Spinal cord (tissue), 10 donors: ENCODE data around the gene CNOT1. TPM values are rescaled to one million over a fixed set of nuclear protein-coding genes. Genes with fewer than 3 reads are reported as not detected.
"Not testable (repeated sequence)": the region's sequence is repeated elsewhere in the genome, so short reads cannot be mapped to it uniquely, and the experiment has no call there.

ENCODE experiments used
- DNase-seq, 6 donors: peaks; one replicate each; pipeline versions ENCODE4 v3.0.0 to v3.0.0-alpha.2; 2013 to 2015; ENCODE audit warnings: low spot score in 6 of 6, low read depth in 4 of 6
- H3K27ac ChIP-seq: one replicate; pipeline ENCODE4 v1.5.1; 2013; ENCODE audit warnings: low read depth, low read length, control low read depth
- H3K27me3 ChIP-seq: one replicate; pipeline ENCODE4 v1.6.1; 2013; ENCODE audit warnings: low read length; ENCODE audit not compliant: control insufficient read depth, insufficient read depth
- H3K36me3 ChIP-seq: one replicate; pipeline ENCODE4 v1.6.1; 2013; ENCODE audit warnings: low read length; ENCODE audit not compliant: control insufficient read depth, insufficient read depth
- H3K4me1 ChIP-seq: one replicate; pipeline ENCODE4 v1.6.1; 2013; ENCODE audit warnings: low read length; ENCODE audit not compliant: control insufficient read depth, insufficient read depth
- H3K4me3 ChIP-seq: one replicate; pipeline ENCODE4 v1.5.1; 2013; ENCODE audit warnings: low read depth, low read length, control low read depth
- H3K9me3 ChIP-seq: one replicate; pipeline ENCODE4 v1.6.1; 2013; ENCODE audit warnings: low read length; ENCODE audit not compliant: control insufficient read depth, insufficient read depth
- WGBS: methylation state at CpG from one replicate; pipeline ENCODE4 v1.1.5; 2013; ENCODE audit warnings: missing lambda C conversion rate; ENCODE audit not compliant: insufficient coverage; 5-methylcytosine and 5-hydroxymethylcytosine counted together
- polyA plus RNA-seq, 2 donors: library from polyadenylated mRNA; unstranded; fragments of 120-200 nt; gene quantifications; one replicate each; pipeline ENCODE4 v1.2.1, GENCODE V29; 2013; ENCODE audit not compliant: insufficient read length in 2 of 2
- total RNA-seq, 2 donors: library from RNA; depleted of rRNA in 1 of 2; stranded (reverse); fragments of 120-200 nt in 1 of 2; fragments of >200 nt in 1 of 2; gene quantifications; one replicate each; pipeline versions ENCODE4 v1.2.3 to v1.2.4, GENCODE V29; 2013 to 2014
- donor health status: healthy.

Gene CNOT1
- total and polyA plus RNA-seq, 4 donors: 105 to 139 (median 118) TPM

- 90% methylated on average over 2 of the region's 10 CpGs for WGBS
- no peak for DNase-seq
- Histone ChIP-seq H3K9me3 (no peaks in the 10 kb centered on the region), H3K4me1 (no peaks in the 10 kb centered on the region), H3K27me3 (no peaks in the 10 kb centered on the region), H3K27ac (no peak overlapping the region), H3K36me3 (peaks cover 46% of the 10 kb centered on the region), H3K4me3 (no peak overlapping the region)
Observed at GRCh38 chr16:58620396-58620795, 9.2 kb downstream of the CNOT1 start.

DNA sequence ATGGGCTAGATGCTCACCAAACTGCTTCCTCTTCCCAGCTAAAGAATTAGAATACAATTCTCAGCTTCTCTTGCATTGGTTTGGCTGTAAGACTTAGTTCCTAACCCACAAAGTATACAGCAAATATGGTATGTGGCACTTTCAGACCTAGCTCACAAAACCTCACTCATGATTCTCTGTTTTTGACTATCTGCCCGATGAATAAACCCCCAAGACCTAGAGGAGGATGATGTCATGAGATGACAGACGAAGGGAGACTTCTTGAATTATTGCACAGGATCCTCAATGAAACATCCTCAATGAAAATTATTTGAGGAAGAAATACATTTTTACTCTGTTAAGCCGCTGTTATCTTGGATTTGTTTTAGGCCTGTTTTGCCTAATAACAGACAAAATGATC is 14.3 kb downstream of the CNOT1 start:
- Histone ChIP-seq H3K27ac (no peak overlapping the region), H3K36me3 (peaks cover 33% of the 10 kb centered on the region), H3K9me3 (no peaks in the 10 kb centered on the region), H3K4me1 (no peaks in the 10 kb centered on the region), H3K27me3 (no peaks in the 10 kb centered on the region), H3K4me3 (no peak overlapping the region)
- no CpG with 5 or more reads among the region's 3 CpGs for WGBS
- DNase-seq: no peak

GRCh38 chr16:58614860-58615259 is 14.8 kb downstream of the CNOT1 start:
- 100% methylated on average over 6 of the region's 6 CpGs for WGBS
- no peaks in the 10 kb centered on the region for H3K4me1 ChIP-seq
- no peaks in the 10 kb centered on the region for H3K27me3 ChIP-seq
- no peaks in the 10 kb centered on the region for H3K9me3 ChIP-seq
- H3K36me3 ChIP-seq: peaks cover 30% of the 10 kb centered on the region
- DNase-seq: no peak
- H3K27ac ChIP-seq: no peak overlapping the region
- H3K4me3 ChIP-seq: no peak overlapping the region

DNA sequence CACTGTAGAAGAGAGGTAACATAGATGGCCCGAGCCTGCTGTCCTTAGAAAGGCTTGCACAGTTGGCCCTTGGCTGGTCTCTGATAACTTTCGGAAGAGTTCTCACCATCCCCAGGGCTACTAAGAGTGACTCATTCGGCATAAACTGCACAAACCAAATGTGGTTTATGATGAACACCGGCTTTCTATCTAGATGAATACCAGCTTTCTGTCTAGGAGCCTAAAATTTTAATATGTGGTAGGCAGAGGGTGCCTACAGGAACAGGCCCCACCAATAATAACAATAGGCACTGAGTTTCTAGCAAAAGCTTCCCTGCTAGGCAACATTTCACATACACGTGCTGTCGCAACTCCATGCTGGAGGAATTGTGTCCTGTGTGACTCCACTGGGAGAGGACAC is 15.4 kb downstream of the CNOT1 start:
- no peak for DNase-seq
- H3K4me1 ChIP-seq: no peaks in the 10 kb centered on the region
- no peaks in the 10 kb centered on the region for H3K27me3 ChIP-seq
- peaks cover 30% of the 10 kb centered on the region for H3K36me3 ChIP-seq
- H3K27ac ChIP-seq: no peak overlapping the region
- 87% methylated on average over 3 of the region's 6 CpGs for WGBS
- H3K9me3 ChIP-seq: no peaks in the 10 kb centered on the region
- no peak overlapping the region for H3K4me3 ChIP-seq

GRCh38 chr16:58612965-58613364 is 16.7 kb downstream of the CNOT1 start:
- H3K4me3 ChIP-seq, H3K9me3 ChIP-seq, H3K4me1 ChIP-seq, H3K27me3 ChIP-seq, DNase-seq, H3K27ac ChIP-seq: not testable (repeated sequence)
- WGBS: no CpG with 5 or more reads among the region's 7 CpGs
- H3K36me3 ChIP-seq: peaks cover 24% of the 10 kb centered on the region

- Histone ChIP-seq H3K9me3 (no peaks in the 10 kb centered on the region), H3K27me3 (no peaks in the 10 kb centered on the region), H3K4me3 (no peak overlapping the region), H3K27ac (no peak overlapping the region), H3K36me3 (peaks cover 20% of the 10 kb centered on the region), H3K4me1 (no peaks in the 10 kb centered on the region)
- WGBS: 100% methylated on average over 1 of the region's 8 CpGs
- no peak for DNase-seq
Observed at GRCh38 chr16:58608601-58609136, 21.0 kb downstream of the CNOT1 start.

DNA sequence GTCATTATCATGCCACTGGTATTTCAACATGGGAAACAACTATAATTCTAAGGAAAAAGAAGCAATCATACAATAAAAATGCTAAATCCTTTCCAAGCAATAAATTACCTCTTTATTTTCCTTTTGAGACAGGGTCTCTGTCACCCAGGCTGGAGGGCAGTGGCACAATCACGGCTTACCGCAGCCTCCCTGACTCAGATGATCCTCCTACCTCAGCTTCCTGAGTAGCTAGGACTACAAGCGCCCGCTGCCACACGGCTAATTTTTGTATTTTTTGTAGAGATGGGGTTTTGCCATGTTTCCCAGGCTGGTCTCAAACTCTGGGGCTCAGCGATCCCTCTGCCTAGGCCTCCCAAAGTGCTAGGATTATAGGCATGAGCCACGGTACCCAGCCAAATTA is 24.1 kb downstream of the CNOT1 start:
- no peaks in the 10 kb centered on the region for H3K9me3 ChIP-seq
- H3K27ac ChIP-seq: no peak overlapping the region

GRCh38 chr16:58591083-58591482 is 38.5 kb downstream of the CNOT1 start:
- Histone ChIP-seq H3K4me1 (no peaks in the 10 kb centered on the region), H3K9me3 (no peaks in the 10 kb centered on the region), H3K27ac (no peak overlapping the region), H3K36me3 (peaks cover 22% of the 10 kb centered on the region), H3K27me3 (no peaks in the 10 kb centered on the region), H3K4me3 (no peak overlapping the region)
- 60% methylated on average over 1 of the region's 4 CpGs for WGBS
- DNase-seq: no peak

More for the DNA sequence above, 24.1 kb downstream of the CNOT1 start:
- H3K27me3 ChIP-seq: no peaks in the 10 kb centered on the region
- H3K4me1 ChIP-seq: no peaks in the 10 kb centered on the region
- 85% methylated on average over 2 of the region's 7 CpGs for WGBS
- H3K4me3 ChIP-seq: no peak overlapping the region
- DNase-seq: no peak
- peaks cover 7% of the 10 kb centered on the region for H3K36me3 ChIP-seq

DNA sequence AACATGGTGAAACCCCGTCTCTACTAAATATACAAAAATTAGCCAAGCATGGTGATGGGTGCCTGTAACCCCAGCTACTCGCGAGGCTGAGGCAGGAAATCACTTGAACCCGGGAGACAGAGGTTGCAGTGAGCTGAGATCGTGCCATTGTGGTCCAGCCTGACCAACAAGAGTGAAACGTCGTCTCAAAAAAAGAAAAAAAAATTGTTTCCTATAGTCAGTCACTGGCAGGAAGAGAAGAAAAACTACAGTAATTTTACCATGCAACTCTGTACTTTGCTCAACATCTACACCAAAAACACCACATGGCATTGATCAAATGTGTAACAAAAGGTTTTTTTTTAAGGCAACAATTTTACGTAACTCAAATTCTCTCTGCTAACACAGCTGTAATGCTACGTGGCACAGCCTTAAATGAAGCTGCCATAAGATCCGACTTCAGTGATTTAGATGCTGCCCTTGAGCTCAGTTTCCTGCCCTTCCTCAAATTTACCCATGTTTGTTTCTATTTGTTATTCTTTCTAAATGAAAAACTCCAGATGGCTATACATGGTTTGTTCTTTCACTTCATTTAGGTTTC is 40.2 kb downstream of the CNOT1 start:
- Histone ChIP-seq H3K4me1 (no peaks in the 10 kb centered on the region), H3K27me3 (no peaks in the 10 kb centered on the region), H3K4me3 (no peak overlapping the region), H3K9me3 (no peaks in the 10 kb centered on the region), H3K27ac (no peak overlapping the region), H3K36me3 (peaks cover 19% of the 10 kb centered on the region)
- no peak for DNase-seq
- whole genome bisulfite sequencing: 92% methylated on average over 3 of the region's 10 CpGs

GRCh38 chr16:58588406-58588805 is 41.2 kb downstream of the CNOT1 start:
- no peak overlapping the region for H3K4me3 ChIP-seq
- H3K4me1 ChIP-seq: no peaks in the 10 kb centered on the region
- H3K27ac ChIP-seq: no peak overlapping the region
- 92% methylated on average over 3 of the region's 3 CpGs for WGBS
- peaks cover 25% of the 10 kb centered on the region for H3K36me3 ChIP-seq
- DNase-seq: no peak
- no peaks in the 10 kb centered on the region for H3K27me3 ChIP-seq
- no peaks in the 10 kb centered on the region for H3K9me3 ChIP-seq
